Glomerular visceral epithelial cell (primary cell): ENCODE results near the gene PIGM.

Experiments used
- DNase-seq: peaks from one replicate; pipeline ENCODE4 v3.0.0-alpha.2; 2016; ENCODE audit errors: extremely low spot score

Gene PIGM

DNA sequence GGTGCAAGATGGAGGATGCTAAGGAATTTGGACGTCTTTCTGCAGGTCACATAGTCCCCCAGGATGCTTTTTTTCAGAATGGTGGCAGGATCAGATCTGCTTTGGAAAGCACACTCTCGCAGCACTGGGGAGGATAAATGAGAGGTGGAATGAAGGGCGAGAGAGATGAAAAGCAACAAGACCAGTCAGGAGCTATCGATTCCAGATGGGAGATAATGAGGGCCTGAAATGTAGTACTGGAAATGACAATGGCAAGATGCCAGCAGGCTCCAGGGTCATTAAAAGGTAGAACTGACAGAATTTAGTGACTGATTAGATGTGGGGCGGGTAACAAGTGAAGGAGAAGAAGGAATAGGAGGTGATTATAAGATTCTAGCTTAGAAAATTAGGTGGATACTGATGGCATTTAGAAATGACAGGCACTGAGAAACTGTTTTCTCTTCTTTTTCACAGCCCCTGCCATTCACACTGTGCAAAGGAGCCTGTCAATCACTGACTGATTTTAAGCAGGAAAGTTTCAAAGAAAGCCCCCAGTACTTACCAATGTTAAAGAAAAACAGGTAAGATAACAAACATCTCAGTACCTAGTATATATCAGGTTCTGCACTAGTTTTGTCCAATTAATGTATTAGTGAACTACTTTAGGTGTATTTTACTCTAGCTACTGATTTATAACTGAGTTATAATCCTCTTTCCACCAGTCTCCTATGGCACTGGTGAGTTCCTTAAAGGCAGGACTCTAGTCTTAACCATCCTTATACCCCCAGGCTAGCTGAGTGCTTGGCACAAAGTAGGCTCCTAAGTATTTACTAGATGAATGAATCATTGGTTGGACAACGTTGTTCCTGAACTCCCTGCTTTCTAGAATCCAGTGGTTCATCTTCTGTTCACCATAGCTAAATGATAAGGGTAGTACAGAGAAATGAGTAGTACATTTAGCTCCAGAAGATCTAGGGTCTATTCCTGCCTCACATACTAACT lies 9.2 kb downstream of the PIGM start:
- no peak for DNase-seq

- no peak for DNase-seq
These were observed 10.3 kb downstream of the PIGM start for GRCh38 chr1:160021376-160022074.

DNA sequence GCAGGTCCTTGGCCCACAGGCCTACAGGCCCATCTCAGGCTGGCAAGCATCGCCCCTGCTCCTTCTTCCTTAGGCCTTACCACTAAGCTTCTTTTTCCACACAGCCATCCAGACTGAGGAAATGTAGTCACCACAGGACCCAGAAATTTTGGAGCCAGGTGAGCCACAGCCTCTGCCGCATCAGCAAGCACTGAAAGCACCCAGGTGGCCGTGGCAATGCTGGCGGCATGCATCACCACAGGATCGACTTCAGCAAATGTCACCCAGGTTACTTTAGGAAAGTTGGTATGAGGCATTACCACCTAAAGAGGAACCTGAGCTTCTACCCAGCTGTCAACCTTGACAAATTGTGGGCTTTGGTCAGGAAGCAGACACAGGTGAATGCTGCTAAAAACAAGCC lies 11.6 kb downstream of the PIGM start:
- DNase-seq, result no peak

DNA sequence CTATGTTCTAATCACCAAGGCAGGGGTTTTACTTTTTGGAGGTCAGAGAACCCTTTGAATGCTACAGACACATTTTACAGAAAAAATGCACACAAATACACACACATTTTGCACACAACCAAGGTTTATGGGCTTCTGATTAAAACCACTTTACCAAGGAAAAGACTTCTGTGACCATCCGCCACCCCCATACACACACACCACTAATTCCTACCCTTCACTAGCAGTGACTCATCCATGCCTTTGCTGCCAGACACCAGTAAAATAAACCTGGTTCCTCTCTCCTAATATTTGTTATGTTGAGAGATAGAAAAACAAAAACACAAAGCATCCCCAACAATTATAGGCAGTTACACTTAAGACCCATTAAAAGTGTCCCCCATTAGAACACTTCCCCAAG lies 12.9 kb downstream of the PIGM start:
- peak; percentile 27 for DNase-seq

DNA sequence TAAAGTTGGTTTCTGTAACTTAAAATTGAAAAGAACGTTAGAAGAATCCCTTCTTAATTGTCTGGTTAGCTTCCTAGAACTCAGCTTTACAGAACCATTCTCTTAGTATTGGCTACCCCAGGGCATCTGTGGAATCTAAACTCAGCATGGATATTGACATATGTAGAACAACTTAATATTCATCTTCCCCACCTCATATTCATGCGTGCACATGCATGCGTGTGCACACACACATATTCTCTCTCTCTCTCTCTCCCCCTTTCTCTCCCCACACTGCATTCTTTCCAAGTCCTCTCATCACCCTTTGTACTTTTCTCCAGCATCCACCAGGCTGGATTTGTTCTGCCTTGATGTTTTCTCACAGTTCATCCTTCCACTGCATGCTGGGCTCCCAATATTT lies 13.4 kb downstream of the PIGM start:
- no peak for DNase-seq

DNA sequence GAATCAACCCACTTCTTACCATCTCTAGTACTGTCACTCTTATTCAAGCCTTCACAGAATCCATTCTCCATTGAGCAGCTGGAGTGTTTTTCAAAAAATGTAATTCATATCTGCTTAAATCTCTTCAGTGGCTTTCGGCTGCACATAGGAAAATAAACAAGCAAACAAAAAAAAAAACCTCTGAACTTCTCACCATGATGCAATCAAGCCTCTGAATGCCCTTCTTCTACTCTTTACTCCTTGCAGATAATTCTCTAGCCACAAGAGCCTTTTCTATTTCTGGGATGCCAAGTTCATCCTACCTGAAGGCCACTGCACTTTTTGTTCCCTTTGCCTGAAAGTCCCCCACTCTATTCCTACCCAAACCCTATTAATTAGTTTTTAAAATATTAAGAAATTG lies 14.2 kb downstream of the PIGM start:
- no peak for DNase-seq

DNA sequence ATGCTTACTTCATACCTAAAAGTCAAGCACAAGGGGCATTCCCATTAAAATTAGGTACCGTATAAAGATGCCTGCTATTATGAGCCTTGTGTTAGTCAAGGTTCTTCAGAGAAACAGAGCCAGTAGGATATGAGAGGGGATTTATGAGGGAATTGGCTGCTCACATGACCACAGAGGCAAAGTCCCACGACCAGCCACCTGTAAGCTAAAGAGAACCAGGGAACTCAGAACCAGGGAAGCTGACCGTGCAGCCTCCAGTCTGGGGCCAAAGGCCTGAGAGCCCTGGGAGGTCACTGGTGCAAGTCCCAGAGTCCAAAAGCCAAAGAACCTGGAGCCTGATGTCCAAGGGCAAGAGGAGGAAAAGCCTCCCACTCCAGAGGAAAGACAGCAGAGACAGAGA lies 20.0 kb downstream of the PIGM start:
- DNase-seq, result no peak

DNA sequence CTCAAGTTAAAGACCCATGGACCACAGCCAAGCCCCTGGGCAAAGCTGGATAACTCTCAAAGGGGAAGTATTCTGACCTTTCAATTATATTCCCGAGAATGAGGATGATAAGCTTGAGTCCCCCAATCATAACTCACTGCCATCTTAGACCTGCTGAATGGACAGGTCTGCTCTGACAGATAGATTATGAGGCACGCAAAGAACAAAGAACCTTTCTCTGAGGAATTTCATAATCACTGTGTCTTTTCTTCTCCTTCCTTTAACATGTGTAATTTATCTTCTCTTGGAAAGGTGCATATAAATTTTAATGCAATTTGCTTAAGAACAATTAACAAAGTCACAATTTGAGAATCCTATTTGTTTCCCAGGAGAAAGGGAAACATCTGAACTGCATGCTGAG lies 22.0 kb downstream of the PIGM start:
- no peak for DNase-seq

DNA sequence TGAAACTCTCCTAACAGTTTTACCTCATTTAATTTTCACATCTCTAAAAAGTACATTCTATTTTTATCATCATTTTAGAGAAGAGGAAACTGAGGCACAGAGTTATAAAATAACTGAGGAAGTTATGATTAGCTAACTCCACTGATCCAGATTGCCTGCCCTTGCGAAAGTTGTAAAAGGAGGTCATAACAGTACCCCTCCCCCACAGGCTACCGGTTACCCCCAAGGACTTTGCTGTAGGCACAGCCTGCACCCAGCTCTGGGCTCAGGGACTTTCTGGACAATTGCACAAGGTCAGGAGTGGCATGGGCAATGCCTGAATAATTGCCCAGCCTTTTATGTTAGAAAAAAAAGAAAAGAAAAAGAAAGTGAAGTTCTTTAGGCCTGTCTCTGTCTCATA lies 22.7 kb downstream of the PIGM start:
- no peak for DNase-seq

DNA sequence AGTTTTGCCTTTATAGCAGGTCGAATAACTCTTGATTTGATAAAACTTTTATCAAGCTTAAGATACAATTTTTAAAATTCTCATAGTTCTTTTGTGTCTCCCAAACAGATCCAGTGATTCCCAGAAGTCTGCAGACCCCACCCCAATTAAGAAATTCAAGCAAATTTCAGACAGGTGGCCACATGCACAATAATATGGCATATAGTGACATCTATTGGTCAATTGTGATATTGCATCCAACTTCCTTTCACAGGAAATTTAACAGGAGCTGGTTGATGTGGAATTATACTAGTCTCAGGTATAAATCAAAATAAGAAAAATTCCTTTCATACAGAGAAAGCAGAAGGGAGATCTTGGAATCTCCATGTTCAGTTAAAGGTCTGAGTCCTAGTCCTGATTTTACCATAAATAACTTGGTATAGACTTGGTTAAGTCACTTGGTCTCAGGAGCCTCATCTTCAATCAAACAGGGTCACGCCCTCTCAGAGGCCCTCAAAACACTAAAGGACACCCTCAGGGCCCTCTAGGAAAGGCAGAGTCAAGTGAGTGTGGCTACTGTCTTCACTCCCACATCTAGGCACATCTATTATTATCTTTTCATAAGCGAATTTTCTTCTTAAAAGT lies 24.1 kb downstream of the PIGM start:
- DNase-seq, result peak; percentile 37

DNA sequence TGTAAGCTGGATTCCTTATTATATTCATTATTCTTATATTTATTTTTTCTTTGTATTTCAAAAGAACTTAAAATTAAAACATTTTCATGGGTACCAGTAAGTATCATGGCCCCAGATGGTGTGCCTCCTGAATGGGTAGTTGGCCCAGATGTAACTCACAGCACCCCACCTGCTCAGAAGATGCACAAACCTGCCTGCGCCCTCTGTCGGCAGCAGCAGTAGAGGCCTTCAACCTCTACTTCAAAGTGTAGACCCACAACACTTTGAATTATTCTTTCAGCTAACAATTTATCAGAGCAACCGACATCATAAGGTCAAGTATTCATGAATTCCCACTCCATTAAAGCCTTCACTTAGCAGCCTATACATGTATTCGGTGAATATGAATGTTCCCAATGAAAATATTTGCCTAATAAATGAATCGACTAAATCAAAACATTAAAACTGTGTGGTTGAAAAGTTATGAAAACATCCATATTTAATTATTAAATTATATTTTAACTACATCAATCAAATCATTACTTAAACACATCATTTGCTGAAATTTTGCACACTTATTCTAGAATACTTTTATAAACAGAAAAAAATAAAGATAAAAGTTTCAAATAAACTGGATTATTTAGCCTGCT lies 25.4 kb downstream of the PIGM start:
- peak; percentile 76 for DNase-seq

DNA sequence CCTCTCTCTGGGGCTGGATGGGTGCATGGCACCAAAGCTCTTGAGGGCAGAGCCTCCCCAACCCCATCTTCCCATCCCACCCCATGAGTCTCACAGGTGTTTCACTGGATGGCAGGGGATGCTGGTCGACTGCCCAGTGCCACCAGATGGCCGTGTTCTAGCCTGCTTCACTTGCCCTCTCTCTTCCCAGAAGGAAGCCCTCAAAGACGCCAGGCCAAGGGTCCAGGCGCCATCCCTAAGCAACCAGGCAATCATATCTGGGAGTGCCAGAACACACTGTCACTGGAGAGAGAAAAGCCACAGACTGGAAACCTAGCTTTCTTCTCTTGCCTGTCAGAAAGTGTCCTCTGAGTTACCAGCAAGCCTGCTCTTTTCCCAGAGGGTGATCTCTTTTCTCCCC lies 26.7 kb downstream of the PIGM start:
- DNase-seq, result no peak

- no peak for DNase-seq
These were observed 27.4 kb downstream of the PIGM start for GRCh38 chr1:160004425-160004824.

DNA sequence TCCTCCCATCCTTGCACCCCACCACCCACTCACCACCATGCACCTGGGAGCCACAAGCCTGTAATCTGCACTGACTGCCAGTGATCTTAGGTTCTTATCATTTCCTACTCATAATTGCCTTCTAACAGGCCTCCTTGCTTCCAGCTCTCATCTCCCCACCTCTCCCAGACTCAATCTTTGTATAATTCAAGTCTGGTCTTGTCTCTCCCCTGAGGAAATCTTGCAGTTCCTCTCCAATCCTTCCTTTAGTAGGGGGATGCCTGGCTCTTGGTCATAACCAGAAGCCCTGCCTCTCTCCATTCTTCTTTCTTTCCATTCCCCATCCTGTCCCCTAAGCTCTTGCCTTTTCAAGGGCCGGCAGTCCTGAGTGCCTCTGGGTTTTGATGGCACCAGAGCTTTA lies 27.8 kb downstream of the PIGM start:
- DNase-seq, result no peak

GRCh38 chr1:160001440-160001839 lies 30.4 kb downstream of the PIGM start:
- DNase-seq, result no peak

GRCh38 chr1:159999204-159999603 lies 32.6 kb downstream of the PIGM start:
- DNase-seq, result no peak

GRCh38 chr1:159996653-159997052 lies 35.1 kb downstream of the PIGM start:
- peak; percentile 74 for DNase-seq

DNA sequence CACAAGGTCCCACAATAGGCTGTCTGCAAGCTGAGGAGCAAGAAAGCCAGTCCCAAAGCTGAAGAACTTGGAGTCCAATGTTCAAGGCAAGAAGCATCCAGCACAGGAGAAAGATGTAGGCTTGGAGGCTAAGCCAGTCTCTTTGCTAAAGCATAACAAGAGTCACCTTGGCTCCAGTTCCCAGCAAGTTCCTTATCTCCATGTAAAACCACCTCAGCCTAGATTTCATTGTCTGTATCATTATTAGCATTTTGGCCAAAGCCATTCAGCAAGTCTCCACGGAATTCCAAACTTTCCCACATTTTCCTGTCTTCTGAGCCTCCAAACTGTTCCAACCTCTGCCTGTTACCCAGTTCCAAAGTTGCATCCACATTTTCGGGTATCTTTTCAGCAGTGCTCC lies 36.9 kb downstream of the PIGM start:
- no peak for DNase-seq

DNA sequence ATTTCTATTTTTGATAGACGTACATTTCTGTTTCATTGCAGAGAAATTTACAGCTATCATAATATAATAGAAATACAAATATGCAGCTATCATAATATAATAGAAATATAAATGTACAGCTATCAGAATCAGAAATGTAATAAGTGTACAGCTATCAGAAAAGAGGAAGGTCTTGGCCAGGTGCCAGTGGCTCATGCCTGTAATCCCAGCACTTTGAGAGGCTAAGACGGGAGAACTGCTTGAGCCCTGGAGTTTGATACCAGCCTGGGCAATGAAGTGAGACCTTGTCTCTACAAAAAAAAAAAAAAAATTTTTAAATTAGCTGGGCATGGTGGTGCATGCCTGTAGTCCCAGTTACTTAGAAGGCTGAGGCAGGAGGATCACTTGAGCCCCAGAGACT lies 37.9 kb downstream of the PIGM start:
- no peak for DNase-seq

DNA sequence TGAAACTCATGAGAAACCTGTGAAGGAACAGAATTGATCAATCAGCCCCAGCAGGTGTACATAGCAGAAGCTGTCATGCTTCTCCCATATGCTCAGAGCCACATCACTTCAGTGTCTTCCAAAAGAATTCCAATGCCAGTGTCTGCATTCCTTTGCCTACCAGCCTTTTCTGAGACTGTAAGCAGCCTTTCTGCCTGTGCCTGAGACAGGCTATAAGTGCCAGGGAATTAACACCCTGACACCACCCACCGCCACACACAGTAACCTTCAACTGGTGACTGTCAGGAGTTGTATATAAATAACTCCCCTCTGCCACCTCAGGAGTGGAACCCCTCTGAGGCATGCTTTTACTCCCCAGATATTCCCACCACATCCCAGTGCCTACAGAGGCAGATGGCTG lies 39.6 kb downstream of the PIGM start:
- DNase-seq, result no peak

GRCh38 chr1:159991513-159991912 lies 40.3 kb downstream of the PIGM start:
- no peak for DNase-seq

- no peak for DNase-seq
These were observed 41.8 kb downstream of the PIGM start for GRCh38 chr1:159990005-159990404.
